Measurements from ENCODE around the gene C17orf58.
"Not testable (repeated sequence)": the region's sequence is repeated elsewhere in the genome, so short reads cannot be mapped to it uniquely, and the experiment has no call there.

Gene C17orf58

GRCh38 chr17:67980883-67981282 lies 15.4 kb downstream of the C17orf58 start:
- not testable (repeated sequence) for H3K27ac ChIP-seq (ENCODE audit: low read length); H3K36me3 ChIP-seq (ENCODE audit: control insufficient read depth in 1 of 2, insufficient read depth in 2 of 2, low read length in 2 of 2); H3K27me3 ChIP-seq (ENCODE audit: low read depth, low read length); H3K4me3 ChIP-seq (ENCODE audit: low read depth in 1 of 2, low read length in 2 of 2); H3K9me3 ChIP-seq (ENCODE audit: control insufficient read depth in 1 of 2, low read length in 2 of 2); H3K4me1 ChIP-seq (ENCODE audit: control insufficient read depth in 1 of 2, insufficient read depth in 2 of 2, low read length in 2 of 2)

GRCh38 chr17:67980456-67980855 lies 15.8 kb downstream of the C17orf58 start:
- H3K4me1 ChIP-seq (ENCODE audit: control insufficient read depth in 1 of 2, insufficient read depth in 2 of 2, low read length in 2 of 2): no peaks in the 10 kb centered on the region
- H3K9me3 ChIP-seq (ENCODE audit: control insufficient read depth in 1 of 2, low read length in 2 of 2): no peaks in the 10 kb centered on the region
- H3K4me3 ChIP-seq (ENCODE audit: low read depth in 1 of 2, low read length in 2 of 2): no peak overlapping the region
- peaks cover 3 to 4% of the 10 kb centered on the region in 2 donors for H3K36me3 ChIP-seq (ENCODE audit: control insufficient read depth in 1 of 2, insufficient read depth in 2 of 2, low read length in 2 of 2)
- H3K27ac ChIP-seq (ENCODE audit: low read length): no peak overlapping the region
- no peaks in the 10 kb centered on the region for H3K27me3 ChIP-seq (ENCODE audit: low read depth, low read length)

GRCh38 chr17:67976306-67976705 lies 20.0 kb downstream of the C17orf58 start:
- not testable (repeated sequence) for H3K9me3 ChIP-seq (ENCODE audit: control insufficient read depth in 1 of 2, low read length in 2 of 2); H3K4me1 ChIP-seq (ENCODE audit: control insufficient read depth in 1 of 2, insufficient read depth in 2 of 2, low read length in 2 of 2); H3K4me3 ChIP-seq (ENCODE audit: low read depth in 1 of 2, low read length in 2 of 2); H3K27ac ChIP-seq (ENCODE audit: low read length); H3K27me3 ChIP-seq (ENCODE audit: low read depth, low read length)
- H3K36me3 ChIP-seq (ENCODE audit: control insufficient read depth in 1 of 2, insufficient read depth in 2 of 2, low read length in 2 of 2): peaks cover 12 to 17% of the 10 kb centered on the region in 2 donors

GRCh38 chr17:67974598-67975066 lies 21.6 kb downstream of the C17orf58 start:
- no peak overlapping the region for H3K27ac ChIP-seq (ENCODE audit: low read length)
- no peaks in the 10 kb centered on the region for H3K9me3 ChIP-seq (ENCODE audit: control insufficient read depth in 1 of 2, low read length in 2 of 2)
- peaks cover 17 to 22% of the 10 kb centered on the region in 2 donors for H3K36me3 ChIP-seq (ENCODE audit: control insufficient read depth in 1 of 2, insufficient read depth in 2 of 2, low read length in 2 of 2)
- H3K4me1 ChIP-seq (ENCODE audit: control insufficient read depth in 1 of 2, insufficient read depth in 2 of 2, low read length in 2 of 2): no peaks in the 10 kb centered on the region
- no peak overlapping the region for H3K4me3 ChIP-seq (ENCODE audit: low read depth in 1 of 2, low read length in 2 of 2)
- H3K27me3 ChIP-seq (ENCODE audit: low read depth, low read length): no peaks in the 10 kb centered on the region

- Histone ChIP-seq H3K4me1 (ENCODE audit: control insufficient read depth in 1 of 2, insufficient read depth in 2 of 2, low read length in 2 of 2) (no peaks in the 10 kb centered on the region), H3K27me3 (ENCODE audit: low read depth, low read length) (no peaks in the 10 kb centered on the region), H3K9me3 (ENCODE audit: control insufficient read depth in 1 of 2, low read length in 2 of 2) (no peaks in the 10 kb centered on the region), H3K36me3 (ENCODE audit: control insufficient read depth in 1 of 2, insufficient read depth in 2 of 2, low read length in 2 of 2) (peaks cover 17 to 22% of the 10 kb centered on the region in 2 donors), H3K4me3 (ENCODE audit: low read depth in 1 of 2, low read length in 2 of 2) (no peak overlapping the region), H3K27ac (ENCODE audit: low read length) (no peak overlapping the region)
Observed at GRCh38 chr17:67974185-67974584, 22.1 kb downstream of the C17orf58 start.

GRCh38 chr17:67970783-67971182 lies 25.5 kb downstream of the C17orf58 start:
- H3K4me3 ChIP-seq (ENCODE audit: low read depth in 1 of 2, low read length in 2 of 2): no peak overlapping the region
- no peaks in the 10 kb centered on the region for H3K4me1 ChIP-seq (ENCODE audit: control insufficient read depth in 1 of 2, insufficient read depth in 2 of 2, low read length in 2 of 2)
- peaks cover 24 to 33% of the 10 kb centered on the region in 2 donors for H3K36me3 ChIP-seq (ENCODE audit: control insufficient read depth in 1 of 2, insufficient read depth in 2 of 2, low read length in 2 of 2)
- no peaks in the 10 kb centered on the region for H3K27me3 ChIP-seq (ENCODE audit: low read depth, low read length)
- no peaks in the 10 kb centered on the region for H3K9me3 ChIP-seq (ENCODE audit: control insufficient read depth in 1 of 2, low read length in 2 of 2)
- H3K27ac ChIP-seq (ENCODE audit: low read length): no peak overlapping the region

GRCh38 chr17:67963145-67963572 lies 33.1 kb downstream of the C17orf58 start:
- not testable (repeated sequence) for H3K4me3 ChIP-seq (ENCODE audit: low read depth in 1 of 2, low read length in 2 of 2); H3K27ac ChIP-seq (ENCODE audit: low read length); H3K9me3 ChIP-seq (ENCODE audit: control insufficient read depth in 1 of 2, low read length in 2 of 2); H3K4me1 ChIP-seq (ENCODE audit: control insufficient read depth in 1 of 2, insufficient read depth in 2 of 2, low read length in 2 of 2); H3K27me3 ChIP-seq (ENCODE audit: low read depth, low read length)
- H3K36me3 ChIP-seq (ENCODE audit: control insufficient read depth in 1 of 2, insufficient read depth in 2 of 2, low read length in 2 of 2): peaks cover 21 to 37% of the 10 kb centered on the region in 2 donors

- H3K27me3 ChIP-seq (ENCODE audit: low read depth, low read length); H3K4me1 ChIP-seq (ENCODE audit: control insufficient read depth in 1 of 2, insufficient read depth in 2 of 2, low read length in 2 of 2); H3K27ac ChIP-seq (ENCODE audit: low read length); H3K9me3 ChIP-seq (ENCODE audit: control insufficient read depth in 1 of 2, low read length in 2 of 2); H3K4me3 ChIP-seq (ENCODE audit: low read depth in 1 of 2, low read length in 2 of 2): not testable (repeated sequence)
- H3K36me3 ChIP-seq (ENCODE audit: control insufficient read depth in 1 of 2, insufficient read depth in 2 of 2, low read length in 2 of 2): peaks cover 21 to 34% of the 10 kb centered on the region in 2 donors
Observed at GRCh38 chr17:67962156-67962555, 34.1 kb downstream of the C17orf58 start.

- H3K27me3 ChIP-seq (ENCODE audit: low read depth, low read length); H3K9me3 ChIP-seq (ENCODE audit: control insufficient read depth in 1 of 2, low read length in 2 of 2); H3K4me3 ChIP-seq (ENCODE audit: low read depth in 1 of 2, low read length in 2 of 2); H3K27ac ChIP-seq (ENCODE audit: low read length); H3K4me1 ChIP-seq (ENCODE audit: control insufficient read depth in 1 of 2, insufficient read depth in 2 of 2, low read length in 2 of 2): not testable (repeated sequence)
- peaks cover 9 to 26% of the 10 kb centered on the region in 2 donors for H3K36me3 ChIP-seq (ENCODE audit: control insufficient read depth in 1 of 2, insufficient read depth in 2 of 2, low read length in 2 of 2)
Observed at GRCh38 chr17:67960276-67960675, 36.0 kb downstream of the C17orf58 start.

- Histone ChIP-seq H3K36me3 (ENCODE audit: control insufficient read depth in 1 of 2, insufficient read depth in 2 of 2, low read length in 2 of 2) (peaks cover 9 to 20% of the 10 kb centered on the region in 2 donors), H3K4me3 (ENCODE audit: low read depth in 1 of 2, low read length in 2 of 2) (no peak overlapping the region), H3K27me3 (ENCODE audit: low read depth, low read length) (no peaks in the 10 kb centered on the region), H3K9me3 (ENCODE audit: control insufficient read depth in 1 of 2, low read length in 2 of 2) (no peaks in the 10 kb centered on the region), H3K4me1 (ENCODE audit: control insufficient read depth in 1 of 2, insufficient read depth in 2 of 2, low read length in 2 of 2) (no peaks in the 10 kb centered on the region), H3K27ac (ENCODE audit: low read length) (no peak overlapping the region)
Observed at GRCh38 chr17:67959510-67959909, 36.8 kb downstream of the C17orf58 start.

GRCh38 chr17:67950945-67951344 lies 45.3 kb downstream of the C17orf58 start:
- Histone ChIP-seq H3K9me3 (ENCODE audit: control insufficient read depth in 1 of 2, low read length in 2 of 2) (no peaks in the 10 kb centered on the region), H3K4me1 (ENCODE audit: control insufficient read depth in 1 of 2, insufficient read depth in 2 of 2, low read length in 2 of 2) (no peaks in the 10 kb centered on the region), H3K4me3 (ENCODE audit: low read depth in 1 of 2, low read length in 2 of 2) (no peak overlapping the region), H3K27me3 (ENCODE audit: low read depth, low read length) (no peaks in the 10 kb centered on the region), H3K36me3 (ENCODE audit: control insufficient read depth in 1 of 2, insufficient read depth in 2 of 2, low read length in 2 of 2) (peaks cover 35 to 63% of the 10 kb centered on the region in 2 donors), H3K27ac (ENCODE audit: low read length) (no peak overlapping the region)

GRCh38 chr17:67947325-67947813 lies 48.9 kb downstream of the C17orf58 start:
- H3K4me1 ChIP-seq (ENCODE audit: control insufficient read depth in 1 of 2, insufficient read depth in 2 of 2, low read length in 2 of 2): no peaks in the 10 kb centered on the region
- H3K27me3 ChIP-seq (ENCODE audit: low read depth, low read length): no peaks in the 10 kb centered on the region
- no peaks in the 10 kb centered on the region for H3K9me3 ChIP-seq (ENCODE audit: control insufficient read depth in 1 of 2, low read length in 2 of 2)
- peaks cover 54 to 81% of the 10 kb centered on the region in 2 donors for H3K36me3 ChIP-seq (ENCODE audit: control insufficient read depth in 1 of 2, insufficient read depth in 2 of 2, low read length in 2 of 2)
- H3K4me3 ChIP-seq (ENCODE audit: low read depth in 1 of 2, low read length in 2 of 2): no peak overlapping the region
- no peak overlapping the region for H3K27ac ChIP-seq (ENCODE audit: low read length)
